Hematopoietic multipotent progenitor cell treated with erythropoietin and hydrocortisone succinate and interleukin-3 and kit ligand, for 15 days (in vitro differentiated cells): ENCODE data around the gene LRRC45.

Source experiments
- DNase-seq: peaks from one replicate; pipeline ENCODE4 v3.0.0-alpha.2; 2015; ENCODE audit warnings: low spot score

The LRRC45 gene

GRCh38 chr17:82020572-82021106, 2.5 kb upstream of the LRRC45 start:
- no peak for DNase-seq

DNA sequence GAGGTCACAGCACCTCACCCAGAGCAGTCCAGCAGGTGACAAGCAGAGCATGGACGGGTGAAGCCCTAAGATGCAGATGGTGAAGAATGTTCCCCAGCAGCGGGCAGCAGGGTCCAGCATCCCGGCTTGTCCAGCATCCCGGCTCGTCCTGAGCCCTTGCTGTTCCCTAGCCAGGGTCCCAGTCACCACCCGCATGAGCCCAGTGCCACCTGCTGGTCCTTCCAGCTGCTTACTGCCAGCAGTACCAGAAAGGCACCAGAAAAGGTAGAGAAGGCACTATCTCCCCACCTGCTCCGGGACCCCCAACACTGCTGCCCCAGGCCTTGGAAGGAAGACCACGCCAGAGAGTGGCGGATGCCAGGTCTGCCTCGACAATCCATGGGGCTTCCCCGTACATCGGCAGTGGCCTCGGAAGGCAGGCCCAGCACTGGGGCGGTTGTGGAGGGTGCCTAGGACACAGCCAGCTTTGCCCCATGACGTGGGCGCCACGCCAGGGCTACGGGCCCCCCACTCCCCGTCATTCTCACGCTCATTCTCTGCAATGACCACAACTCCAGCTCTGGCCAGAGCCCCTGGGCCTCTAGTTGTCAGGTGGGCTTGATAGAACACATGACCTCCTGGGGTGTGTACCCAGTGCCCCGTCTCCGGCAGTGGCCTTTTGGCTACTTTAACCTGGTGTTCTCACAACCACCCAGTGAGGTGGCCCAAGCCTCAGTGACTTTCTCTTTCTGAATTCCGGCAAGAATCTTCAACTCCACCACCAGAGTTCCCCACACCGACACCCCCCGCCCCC, 1.8 kb upstream of the LRRC45 start:
- DNase-seq: peak; percentile 59

- DNase-seq: no peak
Measured at GRCh38 chr17:82021900-82022309, 1.2 kb upstream of the LRRC45 start.

GRCh38 chr17:82022310-82022980, 660 bp upstream of the LRRC45 start, which contains the start of gene CENPX:
Gene CENPX, minus strand, starts transcription at chr17:82022878. Its CDS starts 17 bp downstream, at chr17:82022861.
- DNase-seq: no peak

GRCh38 chr17:82023447-82024241, 539 bp downstream of the LRRC45 start:
- DNase-seq: no peak

GRCh38 chr17:82024859-82025258, 1.8 kb downstream of the LRRC45 start:
- no peak for DNase-seq

DNA sequence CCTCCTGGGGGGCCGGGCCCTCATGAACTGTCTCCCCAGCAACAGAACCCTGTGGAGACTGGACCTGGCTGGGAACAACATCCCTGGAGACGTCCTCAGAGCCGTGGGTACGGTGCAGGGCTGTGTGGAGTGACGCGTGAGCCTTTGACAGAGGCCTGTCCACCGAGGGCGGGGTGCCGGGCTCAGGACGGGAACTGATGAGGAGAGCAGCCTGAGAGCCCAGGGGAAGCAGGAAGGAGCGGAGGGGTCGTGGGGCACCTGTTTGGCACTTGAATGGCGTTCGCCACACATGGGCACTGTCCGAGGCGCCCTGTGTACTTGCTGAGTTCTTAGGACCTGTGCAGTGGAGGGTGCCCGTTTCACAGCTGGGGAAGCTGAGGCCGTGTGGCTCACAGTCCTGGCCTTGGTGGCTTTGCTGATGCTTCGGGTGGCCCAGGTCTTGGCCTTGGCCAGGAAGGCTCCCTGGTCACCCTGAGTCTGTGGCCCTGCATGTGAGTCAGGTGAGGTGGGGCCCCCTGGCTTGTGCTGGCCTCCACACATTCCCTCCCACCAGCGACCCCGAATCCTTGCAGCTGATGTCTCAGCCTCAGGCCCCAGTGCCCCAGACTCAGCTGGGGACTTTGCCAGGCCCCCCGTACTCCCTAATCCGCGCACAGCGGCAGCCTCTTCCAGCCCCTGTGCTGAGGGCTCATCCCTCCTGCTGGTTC, 2.4 kb downstream of the LRRC45 start:
- no peak for DNase-seq

DNA sequence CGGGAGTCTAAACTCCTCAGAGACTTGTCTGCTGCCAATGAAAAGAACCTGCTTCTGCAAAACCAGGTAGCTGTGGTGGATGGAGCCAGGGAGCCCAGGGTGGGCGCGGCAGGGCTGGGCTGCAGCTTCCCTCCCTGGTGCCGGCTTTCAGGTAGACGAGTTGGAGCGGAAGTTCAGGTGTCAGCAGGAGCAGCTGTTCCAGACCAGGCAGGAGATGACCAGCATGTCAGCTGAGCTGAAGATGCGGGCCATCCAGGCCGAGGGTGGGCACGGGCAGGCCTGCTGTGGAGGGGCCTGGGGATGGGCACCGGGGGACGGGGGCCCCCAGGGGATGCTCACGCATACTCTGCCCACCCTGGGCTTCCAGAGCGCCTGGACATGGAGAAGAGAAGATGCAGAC, 5.1 kb downstream of the LRRC45 start:
- no peak for DNase-seq

- DNase-seq: no peak
Measured at GRCh38 chr17:82028966-82029365, 5.9 kb downstream of the LRRC45 start.

DNA sequence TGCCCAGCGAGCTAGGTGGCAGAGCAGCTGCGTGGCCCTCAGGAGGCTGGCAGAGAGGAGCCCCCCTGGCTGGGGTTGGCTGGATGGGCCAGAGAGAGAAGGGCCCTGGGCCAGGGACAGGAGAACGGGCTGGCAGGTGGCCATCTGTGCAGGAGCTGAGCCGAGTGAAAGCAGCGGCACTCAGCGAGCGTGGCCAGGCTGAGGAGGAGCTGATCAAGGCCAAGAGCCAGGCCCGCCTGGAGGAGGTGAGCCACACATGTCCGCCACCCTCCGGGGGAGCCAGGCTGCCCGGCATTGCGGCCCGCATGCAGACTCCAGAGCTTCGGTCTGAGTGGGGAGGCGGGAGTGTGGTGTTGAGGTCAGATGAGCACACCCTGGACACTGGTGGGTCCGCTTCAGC, 6.3 kb downstream of the LRRC45 start:
- DNase-seq: no peak

- DNase-seq: no peak
Measured at GRCh38 chr17:82029990-82030469, 6.9 kb downstream of the LRRC45 start.

GRCh38 chr17:82030470-82031302, 7.6 kb downstream of the LRRC45 start:
- peak; percentile 70 for DNase-seq

DNA sequence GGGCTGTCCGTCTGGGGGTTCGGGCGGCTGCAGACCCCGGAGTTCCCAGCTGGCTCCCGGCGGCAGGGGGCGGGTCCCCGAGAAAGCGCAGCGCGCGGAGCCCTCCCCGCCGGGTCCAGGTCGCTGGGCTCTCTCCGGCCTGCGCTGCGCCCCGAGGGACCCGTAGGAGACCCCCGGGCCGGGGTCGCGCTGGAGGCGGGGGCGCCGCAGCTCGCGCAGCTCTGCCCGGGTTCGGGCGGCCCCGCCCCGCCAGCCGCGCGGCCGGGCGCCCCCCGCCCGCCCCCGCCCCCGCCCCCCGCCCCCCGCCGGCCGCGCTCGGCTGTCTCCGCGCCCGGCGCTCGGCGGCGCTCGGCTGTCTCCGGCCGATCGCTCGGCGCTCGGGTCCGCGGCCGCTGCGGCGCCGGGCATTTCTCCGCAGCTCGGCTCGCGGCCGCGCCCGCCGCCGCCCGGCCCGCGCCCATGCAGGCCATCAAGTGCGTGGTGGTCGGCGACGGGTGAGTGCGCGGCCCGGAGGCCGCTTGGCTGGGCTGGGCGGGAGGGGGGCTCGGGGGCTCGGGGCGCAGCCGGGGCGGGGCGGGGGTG, 8.3 kb downstream of the LRRC45 start, which contains the start of gene RAC3:
TSS of gene RAC3 (plus strand) at position 376 of the 582 bp plus-strand sequence. CDS start at position 460, 84 bp downstream.
- DNase-seq: no peak

DNA sequence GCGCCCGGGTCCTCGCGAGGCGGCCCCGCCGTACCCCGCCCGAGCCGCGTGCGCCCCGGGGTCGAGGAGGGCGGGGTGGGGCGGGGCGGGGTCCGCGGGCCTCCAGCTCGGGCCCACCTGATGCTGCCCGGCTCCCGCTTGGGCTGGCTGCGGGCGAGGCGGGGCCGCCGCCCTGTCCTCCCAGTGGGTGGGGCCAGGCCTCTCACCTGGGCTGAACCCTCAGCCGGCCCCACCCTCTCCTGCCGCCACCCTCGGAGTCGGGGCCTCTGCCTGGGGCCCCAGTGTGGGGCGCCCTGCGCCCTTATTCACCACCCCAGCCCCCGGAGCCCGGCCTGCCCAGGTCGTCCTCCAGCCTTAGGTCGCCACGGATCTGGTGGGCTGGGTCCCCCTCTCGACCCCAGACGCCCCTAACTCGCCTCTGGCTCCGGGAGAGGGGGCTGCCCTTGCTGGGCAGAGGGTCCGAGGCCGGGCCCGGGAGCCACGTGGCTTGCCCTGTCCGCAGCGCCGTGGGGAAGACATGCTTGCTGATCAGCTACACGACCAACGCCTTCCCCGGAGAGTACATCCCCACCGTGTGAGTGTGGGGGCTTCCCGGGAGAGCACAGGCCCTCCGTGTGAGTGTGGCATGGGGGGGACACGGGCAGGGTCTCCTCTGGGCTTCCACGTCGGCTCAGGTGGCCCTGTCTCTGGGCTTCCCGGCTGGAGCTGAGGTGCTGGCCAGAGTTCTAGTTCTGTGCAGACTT, 9.0 kb downstream of the LRRC45 start:
- DNase-seq: no peak

DNA sequence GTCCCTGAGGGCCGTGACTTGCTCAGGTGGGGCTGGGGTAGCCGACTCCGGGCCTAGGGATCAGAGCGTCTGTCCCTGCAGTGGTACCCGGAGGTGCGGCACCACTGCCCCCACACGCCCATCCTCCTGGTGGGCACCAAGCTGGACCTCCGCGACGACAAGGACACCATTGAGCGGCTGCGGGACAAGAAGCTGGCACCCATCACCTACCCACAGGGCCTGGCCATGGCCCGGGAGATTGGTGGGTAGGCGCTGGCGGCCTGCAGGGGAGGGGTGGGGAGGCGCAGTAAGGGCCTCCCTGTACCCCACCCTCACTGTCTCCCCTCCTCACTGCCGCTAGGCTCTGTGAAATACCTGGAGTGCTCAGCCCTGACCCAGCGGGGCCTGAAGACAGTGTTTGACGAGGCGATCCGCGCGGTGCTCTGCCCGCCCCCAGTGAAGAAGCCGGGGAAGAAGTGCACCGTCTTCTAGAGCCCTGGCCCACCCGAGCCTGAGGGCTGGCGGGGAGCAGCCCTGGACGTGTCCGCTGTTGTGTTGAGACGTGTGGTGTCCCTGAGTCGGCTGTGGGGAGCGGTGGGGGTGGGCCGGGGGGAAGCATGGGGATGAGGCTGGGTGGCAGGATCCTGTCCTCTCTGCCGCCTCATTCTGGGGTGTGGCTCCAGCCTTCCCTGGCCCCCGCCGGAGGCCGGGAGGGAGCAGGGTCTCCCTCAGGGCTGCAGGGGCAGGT, 10.4 kb downstream of the LRRC45 start:
- no peak for DNase-seq

- DNase-seq: no peak
Measured at GRCh38 chr17:82034371-82035011, 11.4 kb downstream of the LRRC45 start.

DNA sequence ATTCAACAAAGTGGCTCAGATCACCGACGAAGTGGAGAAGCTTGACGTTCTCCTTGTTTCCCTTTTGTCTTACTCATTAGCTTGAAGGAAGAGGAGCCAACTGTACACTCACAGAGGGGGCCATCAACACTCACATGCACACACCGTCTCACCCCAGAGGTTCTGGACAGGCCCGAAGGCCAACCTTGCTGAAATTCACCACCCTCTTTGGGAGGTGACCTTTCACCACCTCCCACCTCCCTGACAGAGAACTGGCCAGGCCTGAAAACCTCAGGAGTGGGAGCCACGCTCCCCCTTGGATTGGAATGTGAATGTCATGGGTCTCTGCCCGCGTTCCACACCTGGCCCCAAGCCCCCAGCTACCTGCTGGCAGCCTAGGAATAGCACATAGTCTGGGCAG, 12.4 kb downstream of the LRRC45 start:
- DNase-seq: no peak

DNA sequence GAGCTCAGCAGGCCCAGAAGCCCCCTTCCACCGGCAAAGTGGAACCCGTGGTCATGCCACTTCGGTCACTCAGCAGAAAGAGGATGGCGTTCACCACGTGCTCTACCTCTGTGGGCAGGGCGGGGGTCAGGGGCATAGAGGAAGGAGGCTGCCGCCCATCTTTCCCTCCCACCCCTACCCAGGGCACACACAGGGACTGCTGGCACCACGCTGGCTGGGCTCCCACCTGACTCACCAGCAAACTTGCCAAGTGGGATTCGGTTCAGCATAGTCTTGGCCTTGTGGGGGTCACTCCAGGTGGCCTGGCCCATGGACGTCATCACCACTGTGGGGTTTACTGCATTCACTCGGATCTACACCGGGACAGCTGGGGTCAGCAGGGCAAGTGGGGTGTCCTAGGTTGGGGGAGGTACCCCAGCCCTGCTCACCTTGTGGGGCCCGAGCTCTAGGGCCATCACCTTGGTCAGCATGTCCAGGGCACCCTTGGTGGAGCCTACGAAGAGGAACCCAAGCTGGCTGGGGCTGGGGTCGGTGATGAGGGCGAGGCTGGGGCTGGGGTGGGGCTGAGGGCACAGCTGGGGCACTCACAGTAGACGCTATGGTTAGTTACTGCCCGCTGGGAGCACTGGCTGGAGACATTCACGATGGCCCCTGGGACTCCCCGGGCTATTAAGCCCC, 13.0 kb downstream of the LRRC45 start:
- no peak for DNase-seq
